OCI-LY1 (cell line): Measurements from ENCODE around the gene ITGA6.

Source experiments
- CTCF ChIP-seq: fragments of 200-600 bp; sonication (generic), shearing (Covaris generic); IDR thresholded peaks from 2 replicates; pipeline ENCODE4 v1.5.1; 2017; ENCODE audit warnings: mild to moderate bottlenecking, antibody characterized with exemption, low read length, moderate library complexity, mixed read lengths
- EZH2 ChIP-seq: fragments of 200-600 bp; sonication (generic), shearing (Covaris generic); IDR thresholded peaks from 2 replicates; pipeline ENCODE4 v1.8.0; 2017; ENCODE audit warnings: borderline replicate concordance, mixed run types, mild to moderate bottlenecking, antibody characterized with exemption, low read length, moderate library complexity, mixed read lengths

GRCh38 chr2:172405673-172406072 is 21.7 kb upstream of the ITGA6 start:
- TF ChIP-seq CTCF (no peak), EZH2 (no peak)
